H1 (cell line): ENCODE measurements around the gene OR13C5.

Experiments
- CEBPB ChIP-seq: IDR thresholded peaks from 2 replicates; pipeline ENCODE4 v1.6.1; 2012; ENCODE audit warnings: low read depth, low read length
- CTCF ChIP-seq, 3 experiments: IDR thresholded peaks; 1 replicate in 2 of 3; 2 replicates in 1 of 3; pipeline versions ENCODE4 v1.5.1 to v1.6.1; 2011; ENCODE audit warnings: low read length in 3 of 3, mild to moderate bottlenecking in 3 of 3, inconsistent platforms in 2 of 3, low read depth in 1 of 3, moderate library complexity in 1 of 3; ENCODE audit not compliant: insufficient read depth in 1 of 3; ENCODE audit errors: control extremely low read depth in 1 of 3
- EP300 ChIP-seq, 2 experiments: IDR thresholded peaks; 1 replicate in 1 of 2; 2 replicates in 1 of 2; pipeline ENCODE4 v1.6.1; 2011 to 2012; ENCODE audit warnings: low read depth in 2 of 2, low read length in 2 of 2, mild to moderate bottlenecking in 2 of 2, borderline replicate concordance in 1 of 2, inconsistent platforms in 1 of 2, moderate library complexity in 1 of 2
- MAFK ChIP-seq: IDR thresholded peaks from 2 replicates; pipeline ENCODE4 v1.6.1; 2012; ENCODE audit warnings: low read depth, mild to moderate bottlenecking, improper control_type of control experiment, low read length
- SP2 ChIP-seq: IDR thresholded peaks from 2 replicates; pipeline ENCODE4 v1.6.1; 2012; ENCODE audit warnings: mild to moderate bottlenecking, low read length, inconsistent platforms
- ZNF274 ChIP-seq: IDR thresholded peaks from 2 replicates; pipeline ENCODE4 v1.7.0; 2012; ENCODE audit warnings: low read length, borderline replicate concordance; ENCODE audit errors: extremely low read depth

GRCh38 chr9:104606152-104606551 is 6.9 kb upstream of the OR13C5 start:
- TF ChIP-seq CEBPB (no peak), SP2 (no peak), EP300 (IDR thresholded peaks at IDR 0.05; ENCODE audit: borderline replicate concordance in 1 of 2, low read depth in 2 of 2, low read length in 2 of 2) (no peak), ZNF274 (no peak), CTCF (IDR thresholded peaks at IDR 0.05; ENCODE audit: control extremely low read depth in 1 of 3, insufficient read depth in 1 of 3, low read depth in 1 of 3, low read length in 3 of 3) (no peak), MAFK (no peak)
